Measurements from ENCODE around the gene TMEM125.

The TMEM125 gene

DNA sequence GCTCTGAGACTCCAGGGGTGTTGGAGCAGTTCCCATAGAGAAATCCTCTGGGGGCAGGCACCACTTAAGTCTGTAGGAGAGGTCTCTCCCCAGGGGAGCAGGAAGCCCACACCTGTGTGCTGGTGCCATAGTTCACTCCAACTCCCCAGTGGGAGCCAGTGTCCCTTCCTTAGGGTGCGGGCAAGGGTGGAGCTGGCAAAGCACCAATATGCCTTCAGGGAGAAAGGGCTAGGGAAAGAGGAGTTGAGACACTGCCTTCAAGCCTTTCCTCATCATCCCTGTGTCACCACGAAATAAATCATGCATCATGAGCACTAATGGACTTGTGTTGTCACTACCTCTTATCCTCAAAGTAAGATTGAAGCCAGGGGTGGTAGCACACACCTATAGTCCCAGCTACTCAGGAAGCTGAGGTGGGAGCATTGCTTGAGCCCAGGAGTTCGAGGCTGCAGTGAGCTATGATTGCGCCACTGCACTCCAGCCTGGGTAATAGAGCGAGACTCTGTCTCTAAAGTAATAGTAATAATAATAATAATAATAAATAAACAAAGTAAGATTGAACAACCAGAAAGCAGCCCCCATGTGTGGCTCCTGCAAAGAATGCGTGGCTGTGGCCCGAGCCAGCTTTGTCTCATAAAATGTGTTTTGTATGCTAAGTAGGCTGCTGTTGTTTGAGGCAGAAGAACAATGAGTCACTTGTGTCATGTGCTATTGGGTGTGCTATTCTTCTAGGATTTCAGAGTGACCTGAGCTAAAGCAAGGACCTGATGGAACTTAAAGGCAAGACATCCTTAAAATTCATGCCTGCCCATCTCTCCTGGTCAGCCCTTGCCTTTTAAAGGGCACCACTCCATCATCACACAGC is 24.3 kb downstream of the TMEM125 start:
- no peak for DNase-seq (ENCODE audit: low spot score)

DNA sequence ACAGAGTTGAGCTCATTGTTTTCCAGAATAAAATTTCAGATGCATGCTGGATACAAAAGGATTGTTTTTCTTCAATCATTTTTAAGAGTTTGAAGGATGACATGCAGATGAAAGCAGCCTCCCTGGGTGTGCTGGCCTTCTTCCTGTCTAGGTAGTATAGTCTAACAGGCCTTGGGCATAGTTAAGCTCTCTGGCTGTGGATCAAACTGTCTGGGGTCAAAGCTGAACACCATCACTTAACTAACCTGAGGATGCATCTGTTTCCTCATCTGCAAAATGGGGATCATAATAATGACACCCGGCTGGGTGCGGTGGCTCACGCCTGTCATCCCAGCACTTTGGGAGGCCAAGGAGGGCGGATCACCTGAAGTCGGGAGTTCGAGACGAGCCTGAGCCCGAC is 25.0 kb downstream of the TMEM125 start:
- DNase-seq (ENCODE audit: low spot score) = no peak

GRCh38 chr1:43296207-43296606 is 26.4 kb downstream of the TMEM125 start:
- no peak for DNase-seq (ENCODE audit: low spot score)

- DNase-seq (ENCODE audit: low spot score) = no peak
Measured at GRCh38 chr1:43298055-43298454, 28.3 kb downstream of the TMEM125 start.

- no peak for DNase-seq (ENCODE audit: low spot score)
Measured at GRCh38 chr1:43299101-43299500, 29.3 kb downstream of the TMEM125 start.

DNA sequence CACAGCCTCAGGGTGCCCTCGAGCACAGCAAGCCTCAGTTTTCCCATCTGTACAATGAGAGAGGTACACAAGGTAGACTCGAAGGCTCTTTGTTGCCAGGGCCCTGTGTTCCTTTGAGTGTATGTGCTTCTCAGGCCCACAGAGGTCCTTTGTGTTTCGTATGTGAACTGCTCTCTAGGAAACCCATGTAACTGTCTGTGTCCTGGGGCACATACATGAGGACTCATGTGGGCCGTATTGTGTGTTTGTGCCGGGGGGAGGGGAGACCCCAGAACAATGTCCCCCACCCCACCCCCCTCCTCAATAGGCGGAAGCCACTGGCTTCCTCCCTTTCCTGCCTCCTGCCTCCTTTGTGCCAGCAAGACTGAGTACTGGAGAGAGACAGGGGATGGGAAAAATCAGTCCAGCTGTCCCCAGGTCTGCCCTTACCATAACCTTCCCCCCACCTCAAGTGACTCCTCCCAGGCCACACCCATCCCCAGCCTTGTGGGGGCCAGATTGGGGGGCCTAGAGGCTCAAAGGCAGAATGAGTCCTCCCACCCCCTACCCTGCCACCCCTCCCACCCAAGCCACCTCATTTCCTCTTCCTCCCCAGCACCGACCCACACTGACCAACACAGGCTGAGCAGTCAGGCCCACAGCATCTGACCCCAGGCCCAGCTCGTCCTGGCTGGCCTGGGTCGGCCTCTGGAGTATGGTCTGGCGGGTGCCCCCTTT is 30.8 kb downstream of the TMEM125 start, which contains the start of gene TIE1:
Gene TIE1 (plus strand): TSS at position 605 of the 717 bp plus-strand sequence. CDS start 90 bp downstream, at position 695.
- DNase-seq (ENCODE audit: low spot score) = no peak

GRCh38 chr1:43302201-43302600 is 32.4 kb downstream of the TMEM125 start:
- no peak for DNase-seq (ENCODE audit: low spot score)

- no peak for DNase-seq (ENCODE audit: low spot score)
Measured at GRCh38 chr1:43302721-43303470, 33.1 kb downstream of the TMEM125 start.

DNA sequence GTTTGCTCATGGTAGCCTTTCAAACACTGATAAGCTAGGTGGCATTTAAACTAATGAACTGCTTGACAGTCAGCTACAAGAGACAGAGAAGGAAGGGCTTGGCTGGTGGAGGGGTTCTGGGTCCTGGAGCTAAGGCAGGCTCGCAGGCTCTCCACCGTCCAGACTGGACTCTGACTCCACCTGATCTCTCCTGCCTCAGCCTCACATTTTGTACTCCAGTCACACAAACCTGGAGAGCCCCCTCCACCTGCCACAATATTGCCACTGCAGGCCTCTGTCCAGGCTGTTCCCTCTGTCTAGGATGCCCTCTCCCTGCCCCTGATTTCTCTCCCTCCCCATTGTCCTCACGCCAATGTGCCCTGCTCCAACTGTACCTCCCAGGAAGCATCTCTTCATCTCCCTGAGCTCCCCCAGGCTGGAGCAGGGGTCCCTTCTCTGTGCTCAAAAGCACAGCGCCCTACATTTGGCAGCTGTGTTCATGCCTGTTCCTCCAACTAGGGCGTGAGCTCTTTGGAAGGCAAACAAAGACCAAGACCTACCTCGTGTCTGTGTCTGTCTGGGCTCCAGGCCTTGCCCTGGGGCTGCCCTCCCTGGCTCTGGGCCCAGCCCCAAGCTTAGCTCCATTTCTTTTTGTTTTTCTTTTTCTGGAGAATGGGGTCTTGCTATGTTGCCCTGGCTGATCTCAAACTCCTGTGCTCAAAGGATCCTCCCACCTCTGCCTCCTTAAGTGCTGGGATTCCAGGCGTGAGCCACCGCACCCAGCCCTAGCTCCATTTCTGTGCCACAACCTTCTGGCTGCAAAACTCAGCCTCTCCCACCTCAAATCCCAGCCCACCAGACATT is 33.9 kb downstream of the TMEM125 start:
- no peak for DNase-seq (ENCODE audit: low spot score)

DNA sequence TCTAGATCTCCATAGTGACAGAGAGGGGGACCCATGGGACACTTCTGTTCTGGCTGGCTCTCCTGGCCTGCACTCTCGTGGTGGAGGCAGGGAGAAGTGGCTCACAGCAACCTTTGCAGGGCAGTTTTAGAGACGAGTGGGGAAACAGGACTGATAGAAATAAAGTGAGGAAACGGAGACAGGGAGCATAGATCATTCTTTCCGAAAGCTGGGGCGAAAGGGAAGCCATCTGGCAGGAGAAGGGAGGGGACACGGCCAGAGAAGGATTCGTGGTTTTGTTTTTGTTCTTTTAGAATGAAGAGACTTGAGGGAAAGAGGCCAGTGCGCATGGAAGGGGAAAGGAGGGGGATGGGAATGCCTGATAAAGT is 34.5 kb downstream of the TMEM125 start:
- DNase-seq (ENCODE audit: low spot score) = no peak

- no peak for DNase-seq (ENCODE audit: low spot score)
Measured at GRCh38 chr1:43304771-43305300, 35.1 kb downstream of the TMEM125 start.

DNA sequence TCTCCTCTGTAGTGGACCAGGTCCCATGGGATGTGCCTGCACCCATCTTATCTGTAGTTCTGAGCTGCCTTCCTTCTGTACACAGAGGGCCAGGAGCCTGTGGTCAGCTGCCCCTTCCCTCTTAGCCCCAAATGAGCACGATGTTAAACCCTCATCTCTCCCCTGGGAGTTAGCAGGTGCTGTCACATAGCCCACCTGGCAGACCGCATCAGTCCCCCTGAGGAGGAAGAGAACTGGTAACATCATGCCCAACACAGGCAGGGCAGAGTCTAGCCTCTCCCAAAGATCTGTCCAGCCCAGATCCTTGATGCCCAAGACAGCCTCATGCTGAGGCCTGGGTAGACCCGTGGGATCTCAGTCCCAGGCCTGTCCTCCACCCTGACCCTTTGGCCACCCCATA is 35.7 kb downstream of the TMEM125 start:
- no peak for DNase-seq (ENCODE audit: low spot score)

GRCh38 chr1:43305926-43306687 is 36.3 kb downstream of the TMEM125 start:
- no peak for DNase-seq (ENCODE audit: low spot score)

DNA sequence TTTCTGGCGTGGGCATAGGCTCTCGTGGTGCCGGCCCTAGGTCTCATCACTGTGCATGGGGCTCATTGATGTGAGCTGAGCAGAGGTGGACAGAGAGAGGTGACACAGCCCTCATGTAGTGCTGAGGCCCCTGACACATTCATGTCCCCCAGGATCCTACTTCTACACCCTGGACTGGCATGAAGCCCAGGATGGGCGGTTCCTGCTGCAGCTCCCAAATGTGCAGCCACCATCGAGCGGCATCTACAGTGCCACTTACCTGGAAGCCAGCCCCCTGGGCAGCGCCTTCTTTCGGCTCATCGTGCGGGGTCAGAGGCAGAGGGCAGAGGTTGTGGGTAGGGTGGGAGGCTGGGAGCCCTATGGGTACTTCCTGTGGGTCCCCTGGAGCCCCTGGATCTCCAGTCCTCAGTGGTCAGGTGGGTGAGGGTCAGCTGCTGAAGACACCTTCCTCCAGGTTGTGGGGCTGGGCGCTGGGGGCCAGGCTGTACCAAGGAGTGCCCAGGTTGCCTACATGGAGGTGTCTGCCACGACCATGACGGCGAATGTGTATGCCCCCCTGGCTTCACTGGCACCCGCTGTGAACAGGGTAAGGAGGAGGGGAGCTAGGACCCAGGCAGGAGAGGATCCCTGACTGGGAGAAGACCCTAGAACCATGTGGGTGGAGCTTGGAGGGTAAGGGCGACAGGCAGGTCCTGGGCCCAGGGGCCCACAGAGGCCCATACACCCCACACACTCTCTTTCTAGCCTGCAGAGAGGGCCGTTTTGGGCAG is 37.1 kb downstream of the TMEM125 start:
- no peak for DNase-seq (ENCODE audit: low spot score)

DNA sequence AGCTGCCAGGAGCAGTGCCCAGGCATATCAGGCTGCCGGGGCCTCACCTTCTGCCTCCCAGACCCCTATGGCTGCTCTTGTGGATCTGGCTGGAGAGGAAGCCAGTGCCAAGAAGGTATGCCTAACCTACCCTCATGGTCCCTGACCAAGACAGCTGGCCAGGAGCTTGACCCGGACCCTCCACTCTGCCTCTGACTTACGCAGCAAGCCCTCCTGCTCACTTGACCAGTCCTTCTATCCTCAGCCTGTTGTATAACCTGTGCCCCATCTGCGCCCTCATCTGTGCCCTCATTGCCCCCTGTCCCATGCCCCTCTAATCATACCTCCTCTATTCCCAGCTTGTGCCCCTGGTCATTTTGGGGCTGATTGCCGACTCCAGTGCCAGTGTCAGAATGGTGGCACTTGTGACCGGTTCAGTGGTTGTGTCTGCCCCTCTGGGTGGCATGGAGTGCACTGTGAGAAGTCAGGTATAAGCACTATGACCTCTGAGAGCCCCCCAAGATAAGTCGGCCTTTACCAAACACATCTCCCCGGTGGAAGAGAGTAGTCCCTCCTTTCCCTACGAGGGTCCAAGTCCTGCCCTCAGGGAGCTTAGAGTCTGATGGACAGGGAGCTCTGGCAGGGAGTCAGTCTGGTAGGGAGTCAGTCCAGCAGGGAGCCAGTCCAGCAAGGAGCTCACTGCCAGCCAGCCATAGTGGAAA is 37.8 kb downstream of the TMEM125 start:
- no peak for DNase-seq (ENCODE audit: low spot score)

DNA sequence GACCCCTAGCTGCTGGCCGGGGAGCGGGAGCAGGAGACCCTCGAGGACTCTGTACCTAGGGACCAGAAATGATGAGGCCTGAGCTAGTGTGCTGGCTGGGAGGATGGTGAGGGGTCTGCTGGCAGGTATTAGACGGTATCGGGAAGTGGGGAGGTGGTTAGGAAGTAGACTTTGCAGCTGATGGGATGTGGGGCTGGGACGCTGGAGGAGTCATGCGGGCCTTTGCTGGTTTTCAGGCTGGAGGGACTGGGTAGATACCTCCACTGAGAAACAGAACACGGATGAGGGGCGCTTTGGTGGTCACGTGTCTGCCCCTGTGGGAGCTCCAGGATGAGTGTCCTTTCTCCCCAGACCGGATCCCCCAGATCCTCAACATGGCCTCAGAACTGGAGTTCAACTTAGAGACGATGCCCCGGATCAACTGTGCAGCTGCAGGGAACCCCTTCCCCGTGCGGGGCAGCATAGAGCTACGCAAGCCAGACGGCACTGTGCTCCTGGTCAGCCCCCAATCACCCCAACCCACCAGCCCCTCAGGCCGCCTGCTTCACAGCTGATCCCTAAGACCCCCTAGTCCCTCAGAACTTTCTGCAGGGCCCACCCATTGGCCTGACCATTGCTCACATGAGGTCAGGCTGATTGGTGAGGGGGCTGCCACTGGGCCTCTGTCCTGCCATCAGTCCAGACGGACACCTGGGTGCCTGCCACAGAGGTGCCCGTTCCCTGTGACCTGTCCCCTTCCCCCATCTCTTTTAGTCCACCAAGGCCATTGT is 39.0 kb downstream of the TMEM125 start:
- DNase-seq (ENCODE audit: low spot score) = no peak

- no peak for DNase-seq (ENCODE audit: low spot score)
Measured at GRCh38 chr1:43309405-43310025, 39.7 kb downstream of the TMEM125 start.

DNA sequence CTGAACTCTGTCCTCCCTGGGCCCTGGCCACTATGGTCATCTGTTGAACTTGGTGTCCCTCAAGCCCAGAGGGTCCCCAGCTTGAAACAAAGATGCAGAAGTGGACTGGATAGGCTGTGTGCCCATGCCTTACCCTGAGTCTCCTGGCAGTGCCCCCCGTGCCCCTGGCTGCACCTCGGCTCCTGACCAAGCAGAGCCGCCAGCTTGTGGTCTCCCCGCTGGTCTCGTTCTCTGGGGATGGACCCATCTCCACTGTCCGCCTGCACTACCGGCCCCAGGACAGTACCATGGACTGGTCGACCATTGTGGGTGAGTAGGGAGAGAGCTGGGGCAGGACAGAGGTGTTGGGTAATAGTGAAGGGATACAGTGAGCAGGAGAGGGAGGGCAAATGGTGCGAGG is 41.7 kb downstream of the TMEM125 start:
- no peak for DNase-seq (ENCODE audit: low spot score)

Measured in HuH-7.5 (cell line).